Vagina (tissue), 2 donors: ENCODE measurements around the gene DKK3.

Source experiments
- POLR2AphosphoS5 ChIP-seq, 2 donors: sonication (generic); formaldehyde crosslinking; IDR thresholded peaks; one replicate each; pipeline ENCODE4 v1.9.0; 2017; ENCODE audit warnings: antibody characterized with exemption in 2 of 2, mild to moderate bottlenecking in 2 of 2, low read depth in 1 of 2; ENCODE audit not compliant: insufficient read depth in 1 of 2
- TF ChIP-seq, protein P1 (sequence below), 3 experiments: fragments of 450-650 bp in 2 of 3; fragments of 200-600 bp in 1 of 3; sonication (generic) in 1 of 3; IDR thresholded peaks; one replicate each; pipeline ENCODE4 v1.5.1; 2017 to 2019; ENCODE audit warnings: antibody characterized with exemption in 3 of 3, mild to moderate bottlenecking in 2 of 3, moderate library complexity in 2 of 3

GRCh38 chr11:11984563-11984962 is 23.9 kb downstream of the DKK3 start:
- TF ChIP-seq, protein P1, sequence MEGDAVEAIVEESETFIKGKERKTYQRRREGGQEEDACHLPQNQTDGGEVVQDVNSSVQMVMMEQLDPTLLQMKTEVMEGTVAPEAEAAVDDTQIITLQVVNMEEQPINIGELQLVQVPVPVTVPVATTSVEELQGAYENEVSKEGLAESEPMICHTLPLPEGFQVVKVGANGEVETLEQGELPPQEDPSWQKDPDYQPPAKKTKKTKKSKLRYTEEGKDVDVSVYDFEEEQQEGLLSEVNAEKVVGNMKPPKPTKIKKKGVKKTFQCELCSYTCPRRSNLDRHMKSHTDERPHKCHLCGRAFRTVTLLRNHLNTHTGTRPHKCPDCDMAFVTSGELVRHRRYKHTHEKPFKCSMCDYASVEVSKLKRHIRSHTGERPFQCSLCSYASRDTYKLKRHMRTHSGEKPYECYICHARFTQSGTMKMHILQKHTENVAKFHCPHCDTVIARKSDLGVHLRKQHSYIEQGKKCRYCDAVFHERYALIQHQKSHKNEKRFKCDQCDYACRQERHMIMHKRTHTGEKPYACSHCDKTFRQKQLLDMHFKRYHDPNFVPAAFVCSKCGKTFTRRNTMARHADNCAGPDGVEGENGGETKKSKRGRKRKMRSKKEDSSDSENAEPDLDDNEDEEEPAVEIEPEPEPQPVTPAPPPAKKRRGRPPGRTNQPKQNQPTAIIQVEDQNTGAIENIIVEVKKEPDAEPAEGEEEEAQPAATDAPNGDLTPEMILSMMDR (IDR thresholded peaks at IDR 0.05) = no peak
- TF ChIP-seq POLR2AphosphoS5 (IDR thresholded peaks at IDR 0.05; ENCODE audit: insufficient read depth in 1 of 2, low read depth in 1 of 2) = no peak
